ENCODE results near the gene HOXB8.

HOXB8 gene

DNA sequence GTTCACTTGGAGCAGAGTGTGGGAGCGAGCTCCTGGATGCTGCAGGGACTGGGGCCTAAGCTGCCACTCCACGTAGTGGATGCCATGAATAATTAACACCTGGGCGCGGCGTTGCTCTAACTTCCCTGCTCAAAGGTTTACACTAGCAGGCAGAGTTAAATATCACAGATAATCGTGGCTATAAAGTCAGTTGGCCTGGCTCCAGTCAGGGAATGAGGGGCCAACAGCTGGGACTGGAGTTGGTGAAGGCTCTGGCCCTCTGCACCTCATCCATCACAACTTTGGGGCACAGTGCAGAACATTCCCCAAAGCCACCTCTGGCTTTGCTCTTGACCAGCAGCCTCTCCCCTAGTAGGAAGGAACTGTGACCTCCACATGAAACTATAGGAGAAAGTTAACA lies 47.9 kb downstream of the HOXB8 start:
- no peak for DNase-seq

DNA sequence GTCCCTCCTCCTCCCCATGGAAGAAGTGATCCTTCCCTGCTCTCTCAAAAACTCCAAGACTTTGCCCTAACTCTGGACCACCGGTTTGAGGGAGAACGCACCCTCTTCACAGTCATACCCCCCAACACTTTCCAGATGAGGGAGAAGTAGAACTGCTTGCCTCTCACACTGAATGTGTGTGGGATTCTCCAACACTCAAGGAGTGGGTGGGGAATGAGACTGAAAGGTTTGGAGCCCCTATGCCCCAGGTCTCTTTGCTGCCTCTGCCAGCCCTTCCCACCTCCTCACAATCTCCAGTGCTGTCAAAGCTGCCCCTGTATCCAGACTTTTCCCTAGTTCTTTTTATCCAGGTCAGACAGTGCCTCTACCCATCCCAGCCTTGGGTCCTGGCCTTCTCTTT lies 48.4 kb downstream of the HOXB8 start:
- no peak for DNase-seq

DNA sequence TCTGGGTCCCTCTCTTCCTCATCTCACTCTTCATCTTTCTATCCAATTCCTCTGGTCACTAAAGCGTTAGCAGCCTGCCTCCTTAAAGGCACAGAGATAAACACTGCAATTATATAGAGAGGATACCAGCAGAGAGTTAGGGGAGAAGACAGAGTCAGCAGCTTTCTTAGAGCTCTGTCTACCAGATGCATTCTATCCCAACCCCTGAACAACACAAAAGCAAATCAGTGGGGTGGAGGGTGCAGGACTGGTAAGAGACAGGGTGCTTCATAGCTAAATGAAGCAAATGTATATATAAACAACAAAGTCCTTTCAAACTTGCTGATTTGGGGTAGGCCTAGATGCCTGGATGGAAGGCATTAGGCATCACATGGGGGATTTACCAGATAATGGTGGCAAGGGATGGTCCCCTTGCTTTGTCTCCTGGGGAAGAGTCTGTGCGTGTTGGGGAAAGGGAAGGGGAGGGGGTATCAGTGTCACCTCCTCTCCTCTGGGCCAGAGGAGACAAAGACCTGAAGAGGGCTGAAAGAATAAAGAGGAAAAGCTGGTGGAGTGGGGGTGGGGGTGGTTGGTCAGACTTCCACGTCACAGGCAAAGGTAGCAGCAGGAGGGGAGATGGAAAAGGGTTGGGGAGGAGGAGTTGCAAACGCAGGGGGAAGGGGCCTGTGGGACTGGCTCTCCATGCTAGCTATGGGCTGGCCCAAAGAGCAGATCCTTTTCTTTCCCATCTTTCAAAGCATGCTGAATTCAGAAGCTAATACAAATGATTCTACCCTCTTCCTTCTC lies 49.0 kb downstream of the HOXB8 start:
- DNase-seq, result no peak

DNA sequence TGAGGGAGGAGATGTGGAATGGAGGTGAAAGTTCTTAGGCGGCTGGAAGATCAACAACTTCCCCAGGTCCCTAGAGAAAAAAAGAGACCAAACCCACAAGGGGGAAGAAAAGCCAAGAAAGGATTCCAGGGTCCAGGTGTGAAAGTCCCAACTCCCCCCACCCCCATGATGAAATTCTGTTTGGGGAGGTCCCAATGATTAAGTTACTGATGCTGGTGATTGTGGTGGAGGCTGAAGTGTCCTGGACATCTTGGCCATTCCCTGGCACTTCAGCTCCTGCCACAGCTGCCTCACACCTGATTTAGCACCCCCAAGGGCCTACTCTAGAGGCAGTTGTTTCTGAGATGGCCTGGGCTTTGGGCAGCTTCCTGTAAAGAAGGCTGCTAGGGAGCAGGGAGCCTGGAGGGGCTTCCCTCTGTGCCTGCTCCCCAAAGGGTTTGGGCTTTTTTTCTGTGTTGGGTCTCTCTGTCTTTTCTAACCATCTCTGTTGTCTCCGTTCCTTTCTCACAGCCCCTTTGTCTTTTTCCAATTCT lies 50.0 kb downstream of the HOXB8 start:
- DNase-seq, result no peak

DNA sequence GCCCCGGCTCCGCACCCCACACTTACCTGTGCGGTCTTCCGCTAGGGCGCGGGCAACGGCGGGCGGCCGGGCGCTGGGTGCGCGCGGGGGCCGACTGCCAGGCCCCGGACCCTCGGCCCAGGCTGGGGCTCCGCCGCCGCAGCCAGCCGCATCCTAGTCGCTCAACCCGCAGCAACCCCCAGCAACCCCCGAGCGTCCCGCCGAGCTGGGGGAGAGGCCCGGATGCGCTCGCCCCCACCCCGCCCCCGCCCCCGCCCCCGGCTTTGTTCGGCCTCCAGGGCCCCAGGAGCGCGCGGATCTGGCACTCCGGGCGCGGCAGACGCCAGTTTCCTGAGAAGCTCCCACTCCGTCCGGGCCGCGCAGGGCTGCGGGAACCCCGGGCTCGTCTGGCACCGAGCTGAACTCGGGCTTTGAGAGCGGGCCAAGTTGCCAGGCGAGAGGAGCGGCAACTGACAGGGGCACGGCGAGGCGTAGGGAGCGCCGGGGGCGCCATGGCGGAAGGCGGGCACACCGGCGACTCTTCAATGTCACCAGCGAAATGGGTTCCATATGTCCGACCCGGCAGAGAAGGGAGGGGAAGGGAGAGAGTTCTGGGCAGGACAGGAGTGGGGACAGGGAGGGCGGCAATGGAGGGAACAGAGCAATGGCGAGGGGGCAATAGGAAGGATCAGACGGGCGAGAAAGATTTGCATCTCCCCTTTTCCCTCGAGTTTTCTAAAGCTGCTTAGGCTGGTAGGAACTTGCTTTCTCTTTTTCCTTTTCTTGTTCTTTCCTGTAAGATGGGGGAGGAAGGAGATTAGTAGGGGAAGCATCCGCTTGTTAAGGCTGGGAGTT lies 50.7 kb downstream of the HOXB8 start:
- DNase-seq, result no peak

DNA sequence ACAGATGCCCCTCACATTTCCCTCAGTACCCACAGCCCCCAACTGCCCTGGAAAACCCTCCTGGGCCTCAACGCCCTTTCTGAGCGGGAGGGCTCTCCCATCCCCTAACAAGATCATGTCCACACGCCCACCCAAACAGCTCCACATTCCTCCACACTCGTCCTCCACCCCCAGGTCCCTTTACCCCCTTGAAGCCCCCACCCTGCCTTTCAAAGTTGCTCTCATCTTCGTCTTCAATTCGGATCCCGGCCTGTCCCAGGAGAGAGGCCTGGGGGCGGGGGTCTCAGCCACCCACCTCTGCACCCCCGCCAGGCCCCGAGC lies 51.3 kb downstream of the HOXB8 start:
- no peak for DNase-seq

DNA sequence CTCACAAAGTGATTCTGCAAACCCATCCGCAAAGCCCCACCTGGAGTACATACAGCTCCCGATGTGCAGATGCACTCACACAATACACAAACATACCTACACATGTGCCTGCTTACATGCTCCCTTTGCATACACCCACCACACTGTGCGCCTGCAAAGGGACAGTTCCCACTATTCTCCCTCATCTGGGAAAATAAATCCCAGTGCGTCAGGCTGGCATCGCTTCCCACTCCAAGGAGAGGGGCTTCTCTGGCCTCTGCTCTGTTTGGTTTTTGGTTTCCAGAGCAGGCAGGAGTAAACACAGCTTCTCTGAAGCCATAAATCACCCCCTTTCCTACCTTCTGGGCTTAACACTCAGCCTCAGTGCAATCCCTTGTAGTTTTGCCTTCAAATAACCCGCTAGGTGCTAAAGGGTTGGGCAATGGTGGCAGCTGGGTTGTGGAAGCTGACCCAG lies 51.7 kb downstream of the HOXB8 start:
- DNase-seq, result no peak

DNA sequence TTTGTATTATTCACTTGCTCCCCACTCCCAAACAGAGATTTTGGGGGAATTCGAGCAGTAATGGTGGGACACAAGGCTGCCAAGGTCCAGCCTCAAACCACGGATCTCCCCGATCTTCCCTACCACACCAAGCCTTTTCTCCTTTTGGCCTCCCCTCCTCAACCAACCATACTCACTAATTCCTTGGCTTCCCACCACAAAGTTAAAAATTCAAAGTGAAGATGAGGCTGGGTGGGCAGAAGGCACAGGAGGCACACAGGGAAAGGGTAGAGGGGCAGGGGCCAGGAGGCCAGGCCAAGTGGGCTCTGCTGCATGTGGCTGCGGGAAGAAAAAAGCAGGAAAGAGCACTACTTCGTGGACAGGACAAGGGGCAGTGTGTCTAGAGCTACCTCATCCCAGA lies 52.2 kb downstream of the HOXB8 start:
- no peak for DNase-seq

All from activated CD4-positive, alpha-beta T cell treated with anti-CD3 and anti-CD28 coated beads, Interleukin-2, amount 50 U/mL, for 48 hours (primary cell).